CD14-positive monocyte (primary cell): ENCODE results near the gene HP1BP3. TPM values are rescaled to one million over a fixed set of nuclear protein-coding genes. Genes with fewer than 3 reads are reported as not detected.

Experiments
- DNase-seq, 3 donors: peaks; one replicate each; pipeline ENCODE4 v3.0.0-alpha.2; 2011 to 2022
- H2AFZ ChIP-seq: 2 replicates; pipeline ENCODE4 v1.6.0; 2012; ENCODE audit warnings: mild to moderate bottlenecking, low read depth, low read length, inconsistent platforms; ENCODE audit not compliant: insufficient read depth, poor library complexity, severe bottlenecking
- H3K27ac ChIP-seq, 2 donors: 1 replicate in 1 of 2; 2 replicates in 1 of 2; pipeline ENCODE4 v1.5.1; 2012 to 2013; ENCODE audit warnings: low read length in 2 of 2, control low read depth in 1 of 2, inconsistent platforms in 1 of 2, low read depth in 1 of 2, mild to moderate bottlenecking in 1 of 2
- H3K27me3 ChIP-seq, 2 donors: one replicate each; pipeline versions ENCODE4 v1.6.0 to v1.6.1; 2011 to 2013; ENCODE audit warnings: low read length in 2 of 2; ENCODE audit not compliant: control insufficient read depth in 2 of 2, insufficient read depth in 2 of 2
- H3K36me3 ChIP-seq, 2 donors: replicated peaks in 1 of 2; 1 replicate in 1 of 2; 2 replicates in 1 of 2; pipeline versions ENCODE4 v1.5.1 to v1.6.1; 2012 to 2013; ENCODE audit warnings: low read length in 2 of 2, control low read depth in 1 of 2, inconsistent platforms in 1 of 2, mild to moderate bottlenecking in 1 of 2; ENCODE audit not compliant: insufficient read depth in 2 of 2, control insufficient read depth in 1 of 2
- H3K4me1 ChIP-seq, 2 donors: 1 replicate in 1 of 2; 2 replicates in 1 of 2; pipeline versions ENCODE4 v1.5.1 to v1.6.1; 2012 to 2013; ENCODE audit warnings: low read length in 2 of 2, control low read depth in 1 of 2, inconsistent platforms in 1 of 2, mild to moderate bottlenecking in 1 of 2, moderate library complexity in 1 of 2; ENCODE audit not compliant: insufficient read depth in 2 of 2, control insufficient read depth in 1 of 2
- H3K4me2 ChIP-seq: replicated peaks from 2 replicates; pipeline ENCODE3; 2012; ENCODE audit warnings: low read length, moderate library complexity, mild to moderate bottlenecking; ENCODE audit not compliant: poor library complexity, severe bottlenecking; ENCODE audit errors: extremely low read depth
- H3K4me3 ChIP-seq, 3 experiments: fragments of 200-600 bp in 1 of 3; sonication (generic) in 1 of 3; replicated peaks in 1 of 3; 1 replicate in 2 of 3; 2 replicates in 1 of 3; pipeline ENCODE4 v1.5.1; 2011 to 2013; ENCODE audit warnings: low read length in 3 of 3, mild to moderate bottlenecking in 3 of 3, control low read depth in 2 of 3, low read depth in 2 of 3, inconsistent platforms in 1 of 3, moderate library complexity in 1 of 3
- H3K79me2 ChIP-seq: 2 replicates; pipeline ENCODE4 v1.6.0; 2012; ENCODE audit warnings: mild to moderate bottlenecking, control low read depth, inconsistent platforms, low read length, moderate library complexity; ENCODE audit not compliant: insufficient read depth
- H3K9ac ChIP-seq: 2 replicates; pipeline ENCODE4 v1.6.0; 2017; ENCODE audit warnings: low read length, mild to moderate bottlenecking; ENCODE audit not compliant: insufficient read depth, poor library complexity, severe bottlenecking
- H3K9me3 ChIP-seq, 2 donors: replicated peaks in 1 of 2; 1 replicate in 1 of 2; 2 replicates in 1 of 2; pipeline versions ENCODE4 v1.5.1 to v1.6.1; 2012 to 2013; ENCODE audit warnings: low read length in 2 of 2, control low read depth in 1 of 2; ENCODE audit not compliant: control insufficient read depth in 1 of 2, insufficient read depth in 1 of 2
- H4K20me1 ChIP-seq: 2 replicates; pipeline ENCODE4 v1.6.0; 2012; ENCODE audit warnings: mild to moderate bottlenecking, low read length, control low read depth, moderate library complexity; ENCODE audit not compliant: insufficient read depth
- H3K27ac Mint-ChIP-seq, 7 donors: one replicate each; pipeline ENCODE4 v1.8.0; 2020; ENCODE audit warnings: mild to moderate bottlenecking in 7 of 7, mixed read lengths in 7 of 7, moderate library complexity in 6 of 7, inconsistent platforms in 2 of 7
- H3K27me3 Mint-ChIP-seq, 3 donors: one replicate each; pipeline ENCODE4 v1.8.0; 2021 to 2022; ENCODE audit warnings: low read depth in 3 of 3, mild to moderate bottlenecking in 3 of 3, mixed read lengths in 3 of 3, moderate library complexity in 3 of 3, inconsistent platforms in 1 of 3
- H3K36me3 Mint-ChIP-seq, 2 donors: one replicate each; pipeline ENCODE4 v1.8.0; 2020; ENCODE audit warnings: mixed read lengths in 2 of 2, inconsistent platforms in 1 of 2, mild to moderate bottlenecking in 1 of 2
- H3K4me1 Mint-ChIP-seq: one replicate; pipeline ENCODE4 v1.8.0; 2020; ENCODE audit warnings: mild to moderate bottlenecking, mixed read lengths
- H3K4me3 Mint-ChIP-seq, 2 donors: one replicate each; pipeline ENCODE4 v1.8.0; 2020; ENCODE audit warnings: mild to moderate bottlenecking in 2 of 2, mixed read lengths in 2 of 2, moderate library complexity in 1 of 2
- H3K9me3 Mint-ChIP-seq, 7 donors: one replicate each; pipeline ENCODE4 v1.8.0; 2020 to 2022; ENCODE audit warnings: mixed read lengths in 7 of 7, mild to moderate bottlenecking in 6 of 7, moderate library complexity in 6 of 7, inconsistent platforms in 2 of 7
- CTCF ChIP-seq: fragments of 200-600 bp; IDR thresholded peaks from one replicate; pipeline ENCODE4 v1.8.0; 2022; ENCODE audit warnings: antibody characterized with exemption, mild to moderate bottlenecking
- WGBS: methylation state at CpG from one replicate; pipeline ENCODE4 v1.1.5; 2013; ENCODE audit warnings: missing lambda C conversion rate; ENCODE audit not compliant: insufficient coverage; 5-methylcytosine and 5-hydroxymethylcytosine counted together
- intact Hi-C, 2 donors: fragments of 100-400 bp; cut with micrococcal nuclease; formaldehyde crosslinking; loops; one replicate each; pipeline versions ENCODE4 v1.15.0 to v1.15.1; 2023
- polyA plus RNA-seq, 3 donors: library from polyadenylated mRNA; depleted of rRNA in 1 of 3; unstranded in 2 of 3; stranded (reverse) in 1 of 3; fragments of 300-500 nt in 2 of 3; fragments of >200 nt in 1 of 3; fragmentation: Illumina TruSeq in 2 of 3; gene quantifications; 1 replicate in 2 of 3; 2 replicates in 1 of 3; pipeline ENCODE4 v1.2.3, GENCODE V29; 2012 to 2021

Gene HP1BP3
- polyA plus RNA-seq, 3 donors: 121 to 137 (median 135) TPM

GRCh38 chr1:20726932-20727745 lies 60.0 kb downstream of the HP1BP3 start:
- intact Hi-C loops: no loop called here
- WGBS: 76% methylated on average over 4 of the region's 17 CpGs

More at GRCh38 chr1:20726932-20727745, 60.0 kb downstream of the HP1BP3 start:
- Histone ChIP-seq H3K27ac (no peak overlapping the region), H3K4me2 (no peak overlapping the region), H3K9ac (no peak overlapping the region), H3K9me3 (peaks cover 0 to 11% of the 10 kb centered on the region in 2 donors), H3K27me3 (peaks cover 21 to 37% of the 10 kb centered on the region in 2 donors), H3K36me3 (no peaks in the 10 kb centered on the region), H3K4me3 (no peak overlapping the region), H3K4me1 (peaks cover 4 to 10% of the 10 kb centered on the region in 2 donors), H3K79me2 (no peaks in the 10 kb centered on the region), H2AFZ (no peak overlapping the region), H4K20me1 (no peaks in the 10 kb centered on the region)
- TF ChIP-seq CTCF: no peak
- peaks cover 0 to 13% (median 4%) of the 10 kb centered on the region in 7 donors for H3K9me3 Mint-ChIP-seq
- no peak for DNase-seq
- H3K36me3 Mint-ChIP-seq: peaks cover 0 to 2% of the 10 kb centered on the region in 2 donors
- peaks cover 9% of the 10 kb centered on the region for H3K4me1 Mint-ChIP-seq
- H3K4me3 Mint-ChIP-seq: no peak overlapping the region
- H3K27me3 Mint-ChIP-seq: peaks cover 31 to 43% (median 41%) of the 10 kb centered on the region in 3 donors
- no peak overlapping the region for H3K27ac Mint-ChIP-seq
